HG03565 (cell line): ENCODE results near the gene AEBP1.
A peak's percentile ranks its signal among the peaks of the same experiment; 100 is the strongest.

Source experiments
- ATAC-seq: cut with Tn5 transposase; IDR thresholded peaks from one replicate; pipeline ENCODE4 v1.9.1; 2021; ENCODE audit warnings: mild to moderate bottlenecking, moderate library complexity; ENCODE audit not compliant: unreplicated experiment

The AEBP1 gene

GRCh38 chr7:44138698-44139097 lies 34.6 kb downstream of the AEBP1 start:
- ATAC-seq: no peak

GRCh38 chr7:44139311-44140010 lies 35.3 kb downstream of the AEBP1 start:
- ATAC-seq: no peak

GRCh38 chr7:44140341-44140740 lies 36.2 kb downstream of the AEBP1 start:
- ATAC-seq: no peak

GRCh38 chr7:44141221-44141850 lies 37.2 kb downstream of the AEBP1 start, which contains the start of gene MYL7:
Gene MYL7, minus strand, starts transcription at chr7:44141332. Its CDS starts 27 bp downstream, at chr7:44141305.
- no peak for ATAC-seq

- no peak for ATAC-seq
These were observed 37.9 kb downstream of the AEBP1 start for GRCh38 chr7:44142028-44142427.

- ATAC-seq: no peak
These were observed 39.6 kb downstream of the AEBP1 start for GRCh38 chr7:44143646-44144250.

GRCh38 chr7:44144426-44144967 lies 40.4 kb downstream of the AEBP1 start:
- no peak for ATAC-seq

GRCh38 chr7:44144968-44145478 lies 40.9 kb downstream of the AEBP1 start:
- ATAC-seq: no peak

- no peak for ATAC-seq
These were observed 41.4 kb downstream of the AEBP1 start for GRCh38 chr7:44145479-44145968.

- no peak for ATAC-seq
These were observed 42.1 kb downstream of the AEBP1 start for GRCh38 chr7:44145969-44146911.

GRCh38 chr7:44147026-44147991 lies 43.2 kb downstream of the AEBP1 start:
- ATAC-seq: no peak

- ATAC-seq: no peak
These were observed 44.0 kb downstream of the AEBP1 start for GRCh38 chr7:44148166-44148565.

- ATAC-seq: no peak
These were observed 44.9 kb downstream of the AEBP1 start for GRCh38 chr7:44148961-44149536.

- no peak for ATAC-seq
These were observed 45.7 kb downstream of the AEBP1 start for GRCh38 chr7:44149571-44150465.

GRCh38 chr7:44150466-44150832 lies 46.3 kb downstream of the AEBP1 start:
- ATAC-seq: peak; percentile 40

GRCh38 chr7:44150966-44151941 lies 47.1 kb downstream of the AEBP1 start:
- ATAC-seq: no peak

GRCh38 chr7:44151956-44152355 lies 47.8 kb downstream of the AEBP1 start:
- ATAC-seq: no peak
